Prostate gland (tissue), 2 donors: ENCODE results near the gene HEATR5B. TPM values are rescaled to one million over a fixed set of nuclear protein-coding genes. Genes with fewer than 3 reads are reported as not detected.

ENCODE experiments used
- DNase-seq: peaks from one replicate; pipeline ENCODE4 v3.0.0-alpha.2; 2019; ENCODE audit warnings: low spot score
- H3K27ac ChIP-seq, 2 donors: fragments of 200-600 bp; sonication (generic); 2 replicates each; pipeline ENCODE4 v1.5.1; 2017 to 2019
- H3K27me3 ChIP-seq: fragments of 200-600 bp; sonication (generic); replicated peaks from 2 replicates; pipeline ENCODE4 v1.5.1; 2019; ENCODE audit not compliant: insufficient read depth
- H3K36me3 ChIP-seq, 2 donors: fragments of 200-600 bp; sonication (generic); 1 replicate in 1 of 2; 2 replicates in 1 of 2; pipeline versions ENCODE4 v1.5.1 to v1.8.1; 2017 to 2019
- H3K4me1 ChIP-seq: fragments of 200-600 bp; sonication (generic); replicated peaks from 2 replicates; pipeline ENCODE4 v1.5.1; 2019
- H3K4me3 ChIP-seq, 2 donors: fragments of 200-600 bp; sonication (generic); 2 replicates each; pipeline ENCODE4 v1.5.1; 2017 to 2019
- H3K9me3 ChIP-seq: fragments of 200-600 bp; sonication (generic); 2 replicates; pipeline ENCODE4 v1.5.1; 2017
- POLR2A ChIP-seq: fragments of 450-650 bp; IDR thresholded peaks from one replicate; pipeline ENCODE4 v1.6.1; 2016; ENCODE audit warnings: antibody characterized with exemption, mild to moderate bottlenecking
- POLR2AphosphoS5 ChIP-seq: sonication (generic); formaldehyde crosslinking; IDR thresholded peaks from one replicate; pipeline ENCODE4 v1.6.1; 2017; ENCODE audit warnings: antibody characterized with exemption
- WGBS: methylation state at CpG from one replicate; pipeline ENCODE4 v1.1.5; 2018; 5-methylcytosine and 5-hydroxymethylcytosine counted together
- intact Hi-C: fragments of 100-400 bp; cut with DNase I; formaldehyde crosslinking; loops from one replicate; pipeline ENCODE4 v1.14.2; 2022
- total RNA-seq, 2 donors: library from RNA; depleted of rRNA; stranded (reverse); fragments of >200 nt; gene quantifications; one replicate each; pipeline ENCODE4 v1.1.0, GENCODE V29; 2016
- TF ChIP-seq, protein P1 (sequence below), 4 experiments: fragments of 200-600 bp in 2 of 4; fragments of 450-650 bp in 2 of 4; sonication (generic) in 2 of 4; IDR thresholded peaks; 1 replicate in 3 of 4; 2 replicates in 1 of 4; pipeline ENCODE4 v1.5.1; 2016 to 2019; ENCODE audit warnings: antibody characterized with exemption in 4 of 4, mild to moderate bottlenecking in 2 of 4, moderate library complexity in 2 of 4

Gene HEATR5B
- total RNA-seq, 2 donors from 2014 or later, result 31.1 to 37.4 TPM

DNA sequence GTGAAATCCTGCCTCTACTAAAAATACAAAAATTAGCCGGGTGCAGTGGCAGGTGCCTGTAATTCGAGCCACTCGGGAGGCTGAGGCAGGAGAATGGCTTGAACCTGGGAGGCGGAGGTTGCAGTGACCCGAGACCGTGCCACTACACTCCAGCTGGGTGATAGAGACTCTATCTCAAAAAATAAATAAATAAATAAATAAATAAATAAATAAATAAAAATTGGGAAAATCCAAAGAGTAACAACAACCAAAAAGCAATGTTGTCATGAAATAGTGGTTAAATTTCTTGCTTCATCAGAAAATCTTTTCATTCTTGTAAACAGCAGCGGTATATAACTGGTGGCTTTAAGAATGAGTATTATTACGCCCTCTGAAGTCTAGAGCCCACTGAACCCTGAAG is 54.4 kb downstream of the HEATR5B start:
- intact Hi-C loops, result no loop called here
- H3K4me3 ChIP-seq, result no peak overlapping the region
- no peak overlapping the region for H3K27ac ChIP-seq
- no peaks in the 10 kb centered on the region for H3K27me3 ChIP-seq
- TF ChIP-seq POLR2A, result no peak
- TF ChIP-seq POLR2AphosphoS5, result no peak
- TF ChIP-seq, protein P1, sequence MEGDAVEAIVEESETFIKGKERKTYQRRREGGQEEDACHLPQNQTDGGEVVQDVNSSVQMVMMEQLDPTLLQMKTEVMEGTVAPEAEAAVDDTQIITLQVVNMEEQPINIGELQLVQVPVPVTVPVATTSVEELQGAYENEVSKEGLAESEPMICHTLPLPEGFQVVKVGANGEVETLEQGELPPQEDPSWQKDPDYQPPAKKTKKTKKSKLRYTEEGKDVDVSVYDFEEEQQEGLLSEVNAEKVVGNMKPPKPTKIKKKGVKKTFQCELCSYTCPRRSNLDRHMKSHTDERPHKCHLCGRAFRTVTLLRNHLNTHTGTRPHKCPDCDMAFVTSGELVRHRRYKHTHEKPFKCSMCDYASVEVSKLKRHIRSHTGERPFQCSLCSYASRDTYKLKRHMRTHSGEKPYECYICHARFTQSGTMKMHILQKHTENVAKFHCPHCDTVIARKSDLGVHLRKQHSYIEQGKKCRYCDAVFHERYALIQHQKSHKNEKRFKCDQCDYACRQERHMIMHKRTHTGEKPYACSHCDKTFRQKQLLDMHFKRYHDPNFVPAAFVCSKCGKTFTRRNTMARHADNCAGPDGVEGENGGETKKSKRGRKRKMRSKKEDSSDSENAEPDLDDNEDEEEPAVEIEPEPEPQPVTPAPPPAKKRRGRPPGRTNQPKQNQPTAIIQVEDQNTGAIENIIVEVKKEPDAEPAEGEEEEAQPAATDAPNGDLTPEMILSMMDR (IDR thresholded peaks at IDR 0.05), result no peak
- no peaks in the 10 kb centered on the region for H3K36me3 ChIP-seq
- no peak for DNase-seq
- no peaks in the 10 kb centered on the region for H3K9me3 ChIP-seq
- 97% methylated on average over 8 of the region's 8 CpGs for WGBS
- no peaks in the 10 kb centered on the region for H3K4me1 ChIP-seq

DNA sequence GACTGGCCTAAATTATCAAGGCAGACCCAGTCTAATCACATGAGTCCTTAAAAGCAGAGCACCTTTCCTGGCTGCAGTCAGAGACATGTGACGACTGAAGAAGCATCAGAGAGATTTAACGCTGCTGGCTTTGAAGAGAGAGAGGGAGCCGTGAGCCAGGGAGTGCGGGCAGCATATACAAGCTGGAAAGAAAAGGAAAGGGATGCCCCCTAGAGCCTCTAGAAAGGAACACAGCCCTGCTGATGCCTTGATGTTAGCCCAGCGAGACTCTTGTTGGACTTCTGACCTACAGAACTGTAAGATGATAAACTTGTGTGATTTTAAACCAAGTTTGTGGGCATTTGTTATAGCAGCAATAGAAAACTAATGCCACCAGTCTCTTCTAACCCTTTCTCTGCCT is 58.1 kb downstream of the HEATR5B start:
- no peak for TF ChIP-seq POLR2A
- TF ChIP-seq, protein P1 (IDR thresholded peaks at IDR 0.05), result no peak
- no peak for TF ChIP-seq POLR2AphosphoS5
- DNase-seq, result no peak
- H3K4me1 ChIP-seq, result no peaks in the 10 kb centered on the region
- H3K27ac ChIP-seq, result no peak overlapping the region
- H3K4me3 ChIP-seq, result no peak overlapping the region
- no peaks in the 10 kb centered on the region for H3K27me3 ChIP-seq
- intact Hi-C loops, result no loop called here
- no peaks in the 10 kb centered on the region for H3K9me3 ChIP-seq
- no peaks in the 10 kb centered on the region for H3K36me3 ChIP-seq
- 85% methylated on average over 5 of the region's 5 CpGs for WGBS

DNA sequence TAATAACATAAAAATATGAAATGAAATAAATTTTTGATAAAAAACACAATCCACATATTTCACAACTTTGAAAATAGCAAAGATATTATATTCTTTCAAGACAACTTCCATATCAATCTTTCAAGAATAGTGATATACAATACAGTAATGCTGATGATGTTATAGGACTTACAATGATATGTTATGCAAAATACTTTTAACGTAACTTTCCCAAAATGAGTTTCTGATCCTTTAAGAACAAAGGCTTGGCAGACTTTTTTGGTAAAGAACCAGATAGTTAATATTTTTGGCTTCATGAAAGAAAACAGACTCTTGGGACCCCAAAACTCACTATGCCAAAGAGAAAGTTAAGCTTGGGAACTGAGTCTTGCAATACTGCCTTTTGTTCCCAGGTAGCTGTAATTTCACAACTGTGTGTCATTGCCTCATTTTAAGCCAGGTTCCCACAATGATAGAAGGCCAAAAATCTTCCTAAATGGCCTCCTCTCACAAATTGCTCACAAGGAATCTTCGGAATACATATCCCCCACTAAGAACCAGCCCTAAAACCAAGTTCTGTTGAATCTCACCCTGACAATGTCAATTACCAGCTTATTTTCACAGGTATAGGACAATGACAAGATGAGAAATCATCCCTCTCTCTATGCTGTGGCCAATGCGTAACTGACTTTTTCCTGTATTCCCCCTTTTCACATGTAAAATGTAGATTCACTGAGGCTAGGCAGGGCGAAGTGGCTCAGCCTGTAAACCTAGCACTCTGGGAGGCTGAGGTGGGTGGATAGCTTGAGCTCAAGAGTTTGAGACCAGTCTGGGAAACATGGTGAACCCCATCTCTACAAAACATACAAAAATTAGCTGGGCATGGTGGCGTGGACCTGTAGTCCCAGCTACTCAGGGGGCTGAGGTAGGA is 63.0 kb downstream of the HEATR5B start:
- Histone ChIP-seq H3K36me3 (peaks cover 0 to 7% of the 10 kb centered on the region in 2 donors), H3K4me3 (no peak overlapping the region), H3K4me1 (no peaks in the 10 kb centered on the region), H3K27me3 (no peaks in the 10 kb centered on the region), H3K27ac (no peak overlapping the region), H3K9me3 (no peaks in the 10 kb centered on the region)
- intact Hi-C loops, result no loop called here
- DNase-seq, result no peak
- 93% methylated on average over 5 of the region's 5 CpGs for WGBS
- TF ChIP-seq POLR2A, result no peak
- TF ChIP-seq, protein P1 (IDR thresholded peaks at IDR 0.05), result no peak
- TF ChIP-seq POLR2AphosphoS5, result no peak

DNA sequence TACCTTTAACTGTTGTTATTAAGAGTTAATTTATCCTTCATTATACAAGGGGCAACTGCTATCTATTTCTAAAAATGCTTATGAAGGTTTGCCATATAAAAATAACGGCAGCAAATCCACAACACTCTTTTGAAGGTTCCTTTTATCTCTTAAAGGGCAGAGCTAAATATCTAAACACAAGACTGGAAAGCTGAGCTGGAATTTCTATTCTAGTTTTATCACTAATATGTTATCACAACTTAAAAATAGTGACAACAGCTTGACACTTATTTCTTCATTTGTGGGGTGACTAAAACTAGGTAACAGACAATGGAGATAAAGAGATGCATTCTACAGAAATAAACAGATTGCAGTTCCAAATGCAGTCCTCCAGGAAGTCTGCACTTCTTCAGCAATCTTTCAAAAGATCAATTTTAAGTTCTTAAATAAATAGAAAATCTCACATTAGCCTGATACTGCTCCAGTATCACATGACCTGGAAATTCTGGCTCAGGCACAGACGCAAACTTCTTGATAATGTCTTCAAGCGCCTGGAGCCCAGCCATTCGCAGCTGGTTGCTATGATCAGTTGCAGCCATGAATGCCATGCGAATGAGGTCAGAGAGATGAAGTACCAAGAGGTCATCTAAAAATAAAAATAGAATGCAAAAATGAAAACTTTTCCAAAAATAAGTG is 63.8 kb downstream of the HEATR5B start:
- Histone ChIP-seq H3K9me3 (no peaks in the 10 kb centered on the region), H3K27ac (no peak overlapping the region), H3K27me3 (no peaks in the 10 kb centered on the region), H3K36me3 (peaks cover 0 to 7% of the 10 kb centered on the region in 2 donors), H3K4me3 (no peak overlapping the region), H3K4me1 (no peaks in the 10 kb centered on the region)
- intact Hi-C loops, result no loop called here
- no peak for TF ChIP-seq POLR2AphosphoS5
- TF ChIP-seq, protein P1 (IDR thresholded peaks at IDR 0.05), result no peak
- no peak for TF ChIP-seq POLR2A
- no peak for DNase-seq
- 77% methylated on average over 5 of the region's 5 CpGs for WGBS
